H1 (cell line): ENCODE measurements around the gene EHHADH. TPM values are rescaled to one million over a fixed set of nuclear protein-coding genes. Genes with fewer than 3 reads are reported as not detected.

ENCODE experiments used
- CTCF ChIA-PET: fragments of 300-600 bp; sonication (Branson Sonifier 250); formaldehyde crosslinking; loops from one replicate; lab custom pipeline; 2021; ENCODE audit not compliant: partially characterized antibody; lab: Charles Lee
- POLR2A ChIA-PET: fragments of 300-600 bp; sonication (Branson Sonifier 250); formaldehyde crosslinking; loops from one replicate; lab custom pipeline; 2021; ENCODE audit warnings: inconsistent platforms; ENCODE audit not compliant: partially characterized antibody; lab: Charles Lee
- DNase-seq, 2 experiments: peaks; one replicate each; pipeline versions ENCODE4 v3.0.0 to v3.0.0-alpha.2; 2010 to 2022; ENCODE audit warnings: low spot score in 2 of 2, low read depth in 1 of 2, mixed read lengths in 1 of 2
- FAIRE-seq: peaks from 2 replicates; lab custom pipeline; 2011; peaks lifted over from hg19 to GRCh38; lab: Jason Lieb, UNC
- H2AFZ ChIP-seq: 2 replicates; pipeline ENCODE4 v1.8.1; 2012; ENCODE audit warnings: low read length, inconsistent platforms
- H2AK5ac ChIP-seq: 2 replicates; pipeline ENCODE4 v1.6.1; 2013; ENCODE audit warnings: low read depth, low read length
- H2BK120ac ChIP-seq: replicated peaks from 2 replicates; pipeline ENCODE3; 2013; ENCODE audit warnings: low read depth, low read length, inconsistent platforms
- H2BK12ac ChIP-seq: 2 replicates; pipeline ENCODE4 v1.6.1; 2013; ENCODE audit warnings: low read depth, low read length
- H2BK15ac ChIP-seq: 2 replicates; pipeline ENCODE4 v1.6.1; 2013; ENCODE audit warnings: low read length
- H2BK20ac ChIP-seq: 2 replicates; pipeline ENCODE4 v1.6.1; 2013; ENCODE audit warnings: low read length
- H2BK5ac ChIP-seq: 2 replicates; pipeline ENCODE4 v1.6.1; 2013; ENCODE audit warnings: low read depth, low read length
- H3K14ac ChIP-seq: 2 replicates; pipeline ENCODE4 v1.6.1; 2013; ENCODE audit warnings: inconsistent platforms; ENCODE audit not compliant: insufficient read length
- H3K18ac ChIP-seq: 2 replicates; pipeline ENCODE4 v1.6.1; 2013; ENCODE audit warnings: low read length; ENCODE audit errors: extremely low read depth
- H3K23ac ChIP-seq: 2 replicates; pipeline ENCODE4 v1.6.1; 2013; ENCODE audit warnings: inconsistent platforms; ENCODE audit not compliant: insufficient read length
- H3K23me2 ChIP-seq: 2 replicates; pipeline ENCODE4 v1.6.1; 2013; ENCODE audit warnings: low read depth, low read length
- H3K27ac ChIP-seq: 2 replicates; pipeline ENCODE4 v1.6.1; 2011; ENCODE audit warnings: low read depth, low read length, inconsistent platforms
- H3K27me3 ChIP-seq, 4 experiments: replicated peaks in 1 of 4; 1 replicate in 1 of 4; 2 replicates in 3 of 4; pipeline versions ENCODE4 v1.6.1 to v1.8.1; 2011 to 2013; ENCODE audit warnings: low read length in 3 of 4, mild to moderate bottlenecking in 3 of 4, inconsistent platforms in 2 of 4, mixed read lengths in 2 of 4, moderate library complexity in 1 of 4; ENCODE audit not compliant: control insufficient read depth in 3 of 4, insufficient read depth in 3 of 4; ENCODE audit errors: extremely low read depth in 1 of 4
- H3K36me3 ChIP-seq, 4 experiments: 2 replicates each; pipeline versions ENCODE4 v1.6.1 to v1.8.1; 2011 to 2013; ENCODE audit warnings: mild to moderate bottlenecking in 4 of 4, low read length in 3 of 4, moderate library complexity in 2 of 4, control low read depth in 1 of 4, inconsistent platforms in 1 of 4; ENCODE audit not compliant: insufficient read depth in 4 of 4, control insufficient read depth in 2 of 4
- H3K4ac ChIP-seq: replicated peaks from 2 replicates; pipeline ENCODE3; 2013; ENCODE audit warnings: low read length, low read depth, mixed read lengths, inconsistent platforms; ENCODE audit not compliant: insufficient read length
- H3K4me1 ChIP-seq, 4 experiments: replicated peaks in 1 of 4; 1 replicate in 1 of 4; 2 replicates in 3 of 4; pipeline versions ENCODE4 v1.6.1 to v1.8.1; 2011 to 2013; ENCODE audit warnings: low read length in 3 of 4, inconsistent platforms in 2 of 4, mixed read lengths in 1 of 4; ENCODE audit not compliant: insufficient read depth in 4 of 4, control insufficient read depth in 3 of 4
- H3K4me2 ChIP-seq, 2 experiments: 2 replicates each; pipeline versions ENCODE4 v1.6.1 to v1.8.1; 2011 to 2013; ENCODE audit warnings: low read depth in 2 of 2, low read length in 2 of 2, control low read depth in 1 of 2, inconsistent platforms in 1 of 2, mild to moderate bottlenecking in 1 of 2; ENCODE audit not compliant: insufficient read depth in 1 of 2
- H3K4me3 ChIP-seq, 4 experiments: fragments of 200-600, 300-600 bp in 1 of 4; sonication (generic), shearing (Covaris generic), sonication (Bioruptor Twin) in 1 of 4; 2 replicates each; pipeline versions ENCODE4 v1.5.1 to v1.8.1; 2011 to 2016; ENCODE audit warnings: low read length in 4 of 4, low read depth in 3 of 4, control low read depth in 2 of 4, inconsistent platforms in 2 of 4, mild to moderate bottlenecking in 2 of 4, mixed read lengths in 1 of 4, moderate library complexity in 1 of 4; ENCODE audit not compliant: insufficient read depth in 2 of 4; ENCODE audit errors: extremely low read depth in 1 of 4
- H3K56ac ChIP-seq: replicated peaks from 2 replicates; pipeline ENCODE3; 2013; ENCODE audit warnings: low read depth, mild to moderate bottlenecking, mixed read lengths, low read length, inconsistent platforms; ENCODE audit not compliant: insufficient read length
- H3K79me1 ChIP-seq: 2 replicates; pipeline ENCODE4 v1.6.1; 2013; ENCODE audit warnings: low read depth, low read length, control low read depth
- H3K79me2 ChIP-seq, 2 experiments: 2 replicates each; pipeline versions ENCODE4 v1.6.1 to v1.8.1; 2012 to 2013; ENCODE audit warnings: low read length in 2 of 2, mild to moderate bottlenecking in 2 of 2, inconsistent platforms in 1 of 2; ENCODE audit not compliant: insufficient read depth in 2 of 2, control insufficient read depth in 1 of 2
- H3K9ac ChIP-seq, 4 experiments: replicated peaks in 1 of 4; 1 replicate in 1 of 4; 2 replicates in 3 of 4; pipeline versions ENCODE4 v1.6.1 to v1.8.1; 2011 to 2013; ENCODE audit warnings: low read depth in 3 of 4, low read length in 3 of 4, control low read depth in 2 of 4, mild to moderate bottlenecking in 2 of 4, moderate library complexity in 2 of 4, inconsistent platforms in 1 of 4; ENCODE audit errors: extremely low read depth in 1 of 4
- H3K9me3 ChIP-seq, 2 experiments: 2 replicates each; pipeline versions ENCODE4 v1.6.1 to v1.8.1; 2012 to 2013; ENCODE audit warnings: mild to moderate bottlenecking in 2 of 2, moderate library complexity in 2 of 2, control low read depth in 1 of 2, inconsistent platforms in 1 of 2, low read depth in 1 of 2, low read length in 1 of 2, mixed read lengths in 1 of 2; ENCODE audit not compliant: insufficient read depth in 2 of 2
- H4K20me1 ChIP-seq, 2 experiments: replicated peaks in 1 of 2; 2 replicates each; pipeline versions ENCODE3 to v1.8.1; 2011 to 2013; ENCODE audit warnings: inconsistent platforms in 2 of 2, low read length in 2 of 2, mild to moderate bottlenecking in 1 of 2; ENCODE audit not compliant: insufficient read depth in 2 of 2, control insufficient read depth in 1 of 2
- H4K5ac ChIP-seq: 2 replicates; pipeline ENCODE4 v1.6.1; 2013; ENCODE audit warnings: low read length, low read depth, mixed read lengths, inconsistent platforms; ENCODE audit not compliant: insufficient read length
- H4K8ac ChIP-seq: 2 replicates; pipeline ENCODE4 v1.8.0; 2013; ENCODE audit warnings: mild to moderate bottlenecking, moderate library complexity, low read length, inconsistent platforms; ENCODE audit not compliant: insufficient read depth; ENCODE audit errors: extremely low read depth
- H4K91ac ChIP-seq: replicated peaks from 2 replicates; pipeline ENCODE3; 2013; ENCODE audit warnings: low read length, mixed read lengths, inconsistent platforms; ENCODE audit not compliant: insufficient read length
- RNF2 ChIP-seq: fragments of 200-900, 300-1000 bp; sonication (generic); IDR thresholded peaks from 2 replicates; pipeline ENCODE4 v1.7.1; 2016; ENCODE audit warnings: borderline replicate concordance, low read depth, mild to moderate bottlenecking, antibody characterized with exemption, low read length; ENCODE audit not compliant: poor library complexity, severe bottlenecking; ENCODE audit errors: missing control alignments
- USF2 ChIP-seq: IDR thresholded peaks from 2 replicates; pipeline ENCODE4 v1.6.1; 2011; ENCODE audit warnings: low read length, improper control_type of control experiment
- WGBS, 2 experiments: shearing (Covaris generic) in 1 of 2; methylation state at CpG; one replicate each; pipeline versions ENCODE4 v1.1.6 to v1.1.7; 2013 to 2015; ENCODE audit warnings: low lambda C conversion rate in 2 of 2, mixed read lengths in 2 of 2, inconsistent platforms in 1 of 2, low coverage in 1 of 2, missing lambda C conversion rate in 1 of 2; ENCODE audit not compliant: insufficient replicate concordance in 2 of 2, insufficient coverage in 1 of 2, insufficient read length in 1 of 2; ENCODE audit errors: extremely low coverage in 1 of 2, missing lambda C conversion rate in 1 of 2; 5-methylcytosine and 5-hydroxymethylcytosine counted together
- polyA plus RNA-seq, 7 experiments: library from polyadenylated mRNA; depleted of rRNA in 3 of 7; stranded (reverse) in 5 of 7; unstranded in 2 of 7; fragments of >200 nt in 5 of 7; fragments of 200-250 nt in 2 of 7; gene quantifications; 1 replicate in 5 of 7; 2 replicates in 1 of 7; 4 replicates in 1 of 7; pipeline versions ENCODE4 v1.2.1 to v1.2.3, GENCODE V29; 2011 to 2013; ENCODE audit warnings: missing spikeins in 2 of 7, mixed read lengths in 2 of 7
- total RNA-seq: library from RNA; stranded (reverse); fragmentation: NEBNext Ultra II Directional; extraction: Animal tissue kit (Norgen Biotek cat#: 25700); gene quantifications from 2 replicates; pipeline ENCODE4 v1.2.1, GENCODE V29; 2021

EHHADH gene
- total and polyA plus RNA-seq, 2 of the 8 experiments (the other 6 are each of a cell fraction or from before 2014, with no cell fraction given) = 1.4 to 3.5 TPM

GRCh38 chr3:185268194-185268962, 14.5 kb upstream of the EHHADH start:
- H3K9ac ChIP-seq = no peak overlapping the region
- TF ChIP-seq RNF2 = no peak
- peak; percentile 53 for TF ChIP-seq USF2
- TF ChIP-seq, all 59 proteins: peak for 1
- Histone ChIP-seq H3K4me2 (no peak overlapping the region), H3K27ac (no peak overlapping the region), H2BK120ac (no peak overlapping the region), H2BK12ac (no peak overlapping the region), H4K8ac (no peak overlapping the region), H4K20me1 (peaks cover 0 to 3% of the 10 kb centered on the region in 2 experiments), H2AK5ac (no peak overlapping the region), H3K14ac (no peak overlapping the region), H2BK15ac (no peak overlapping the region), H3K23me2 (no peaks in the 10 kb centered on the region), H3K79me2 (no peaks in the 10 kb centered on the region), H3K4me3 (no peak overlapping the region), H3K36me3 (no peaks in the 10 kb centered on the region), H4K91ac (no peak overlapping the region), H3K27me3 (no peaks in the 10 kb centered on the region), H4K5ac (no peak overlapping the region), H3K4me1 (no peaks in the 10 kb centered on the region), H3K79me1 (no peaks in the 10 kb centered on the region), H3K56ac (no peak overlapping the region), H2AFZ (no peak overlapping the region), H3K9me3 (no peaks in the 10 kb centered on the region), H2BK20ac (no peak overlapping the region), H3K23ac (no peak overlapping the region), H3K4ac (no peak overlapping the region), H3K18ac (no peak overlapping the region), H2BK5ac (no peak overlapping the region)
- WGBS, 2 experiments = 85% methylated on average over 2 of the region's 2 CpGs; no CpG with 5 or more reads in 1 of the 2 experiments
- no peak for DNase-seq
- FAIRE-seq = no peak
- CTCF ChIA-PET = interaction anchor here (0.6 to 2.7 kb wide), 11 partner anchors 10 to 332 kb away, joined by 3 to 7 read pairs (median 3); no protein-coding TSS in a partner anchor
- POLR2A ChIA-PET = interaction anchor here (0.9 kb wide), 1 partner anchor 381 kb away, joined by 3 read pairs; no protein-coding TSS in a partner anchor
